ENCODE results near the gene PRR19.
A peak's percentile ranks its signal among the peaks of the same experiment; 100 is the strongest.

The PRR19 gene

DNA sequence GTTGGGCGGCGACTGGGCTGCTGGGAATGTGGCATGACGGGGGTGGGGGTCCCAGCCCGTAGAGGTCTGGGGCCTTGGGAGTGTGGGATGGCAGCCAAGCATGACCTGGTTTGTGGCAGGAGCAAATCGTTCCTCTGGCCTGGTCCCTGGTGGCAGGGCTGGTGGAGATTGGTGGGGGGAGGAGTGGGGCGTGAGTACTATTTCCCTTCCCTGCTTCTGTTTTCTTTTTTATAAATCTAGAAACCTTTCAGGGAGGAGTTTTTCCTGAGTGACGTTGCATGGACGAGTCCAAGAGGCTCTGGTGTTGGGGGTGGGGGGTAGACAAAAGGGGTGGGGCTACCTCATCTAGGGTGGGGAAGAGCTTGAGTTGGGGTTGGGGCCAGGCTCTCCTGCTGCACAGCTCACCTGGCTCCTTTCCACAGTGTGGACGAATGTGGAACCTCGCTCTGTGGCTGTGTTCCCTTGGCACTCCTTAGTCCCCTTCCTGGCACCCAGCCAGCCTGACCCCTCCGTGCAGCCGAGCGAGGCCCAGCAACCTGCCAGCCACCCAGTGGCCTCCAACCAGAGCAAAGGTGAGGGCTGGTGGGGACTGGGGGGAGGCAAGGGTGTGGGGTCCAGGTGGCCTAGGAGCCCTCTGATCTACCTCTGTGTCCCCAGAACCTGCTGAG, 15.4 kb upstream of the PRR19 start:
- Histone ChIP-seq H3K23ac (ENCODE audit: low read depth, low read length, poor library complexity) (peak overlapping the region; percentile 60), H3K36me3 (replicated peaks in 1 of 2; ENCODE audit: control insufficient read depth in 2 of 2, insufficient read depth in 2 of 2, low read length in 2 of 2) (peaks cover 52 to 61% of the 10 kb centered on the region in 2 donors), H3K27me3 (ENCODE audit: control insufficient read depth in 3 of 3, insufficient read depth in 3 of 3, low read depth in 1 of 3, low read length in 3 of 3) (peaks cover 0 to 2% (median 0%) of the 10 kb centered on the region in 3 experiments), H2BK120ac (ENCODE audit: low read depth, low read length) (no peak overlapping the region), H2BK15ac (ENCODE audit: low read length) (peak overlapping the region; percentile 39), H3K4me3 (ENCODE audit: low read length in 2 of 2) (peak overlapping the region; percentile 11 to 96), H3K79me1 (ENCODE audit: low read depth, low read length) (peaks cover 30% of the 10 kb centered on the region), H2AK5ac (ENCODE audit: low read depth, low read length) (peak overlapping the region; percentile 91), H3K27ac (replicated peaks; ENCODE audit: low read length) (no peak overlapping the region), H3K4me2 (ENCODE audit: insufficient read depth, low read length, poor library complexity, severe bottlenecking) (no peak overlapping the region), H2AFZ (ENCODE audit: low read length) (no peak overlapping the region), H4K91ac (ENCODE audit: low read depth, low read length, poor library complexity) (no peak overlapping the region), H3K9me3 (replicated peaks in 1 of 2; ENCODE audit: control insufficient read depth in 2 of 2, insufficient read depth in 1 of 2, low read depth in 1 of 2, low read length in 2 of 2) (peaks cover 0 to 2% of the 10 kb centered on the region in 2 donors), H3K4ac (ENCODE audit: low read length) (no peak overlapping the region), H2BK12ac (ENCODE audit: low read length) (peak overlapping the region; percentile 88), H3K14ac (ENCODE audit: low read length) (no peak overlapping the region), H3K18ac (ENCODE audit: low read length) (peak overlapping the region; percentile 59), H2BK5ac (ENCODE audit: low read length) (peak overlapping the region; percentile 55), H3K4me1 (ENCODE audit: control insufficient read depth in 2 of 2, insufficient read depth in 1 of 2, low read depth in 1 of 2, low read length in 2 of 2) (peaks cover 31 to 34% of the 10 kb centered on the region in 2 donors), H4K8ac (ENCODE audit: low read depth, low read length) (peak overlapping the region; percentile 10), H3K9ac (ENCODE audit: low read depth, low read length, poor library complexity) (peak overlapping the region; percentile 83)
- WGBS, 2 donors (ENCODE audit: extremely low coverage in 2 of 2, insufficient read length in 2 of 2, insufficient replicate concordance in 1 of 2) = no CpG with 5 or more reads among the region's 13 CpGs
- no peak for DNase-seq (ENCODE audit: low spot score)

DNA sequence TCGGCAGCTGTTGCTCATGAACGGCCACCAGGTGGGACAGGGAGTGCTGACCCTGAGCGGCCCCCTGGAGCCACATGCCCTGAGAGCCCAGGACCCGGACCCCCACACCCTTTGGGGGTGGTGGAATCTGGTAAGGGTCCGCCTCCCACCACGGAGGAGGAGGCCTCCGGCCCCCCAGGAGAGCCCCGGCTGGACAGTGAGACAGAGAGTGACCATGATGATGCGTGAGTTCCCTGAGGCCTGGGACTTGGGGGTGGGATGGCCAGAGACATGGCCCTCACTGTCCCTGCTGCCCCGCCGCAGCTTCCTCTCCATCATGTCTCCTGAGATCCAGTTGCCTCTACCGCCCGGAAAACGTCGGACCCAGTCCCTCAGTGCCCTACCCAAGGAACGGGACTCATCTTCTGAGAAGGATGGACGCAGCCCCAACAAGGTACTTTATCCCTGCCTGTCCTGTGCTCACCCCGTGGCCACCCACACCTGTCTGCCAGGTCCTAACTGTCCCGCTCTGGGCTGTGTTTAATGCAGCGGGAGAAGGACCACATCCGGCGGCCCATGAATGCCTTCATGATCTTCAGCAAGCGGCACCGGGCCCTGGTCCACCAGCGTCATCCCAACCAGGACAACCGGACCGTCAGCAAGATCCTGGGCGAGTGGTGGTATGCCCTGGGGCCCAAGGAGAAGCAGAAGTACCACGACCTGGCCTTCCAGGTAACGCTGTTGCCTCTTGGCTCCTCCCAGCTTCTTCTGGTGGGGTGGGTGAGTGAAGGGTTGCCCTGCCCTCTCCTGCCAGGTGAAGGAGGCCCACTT, 14.7 kb upstream of the PRR19 start:
- H2AFZ ChIP-seq (ENCODE audit: low read length) = no peak overlapping the region
- H3K27ac ChIP-seq (replicated peaks; ENCODE audit: low read length) = no peak overlapping the region
- no CpG with 5 or more reads among the region's 30 CpGs for WGBS, 2 donors (ENCODE audit: extremely low coverage in 2 of 2, insufficient read length in 2 of 2, insufficient replicate concordance in 1 of 2)
- H3K9me3 ChIP-seq (replicated peaks in 1 of 2; ENCODE audit: control insufficient read depth in 2 of 2, insufficient read depth in 1 of 2, low read depth in 1 of 2, low read length in 2 of 2) = peaks cover 0 to 2% of the 10 kb centered on the region in 2 donors
- peak overlapping the region; percentile 8 for H3K23ac ChIP-seq (ENCODE audit: low read depth, low read length, poor library complexity)
- H3K4me1 ChIP-seq (ENCODE audit: control insufficient read depth in 2 of 2, insufficient read depth in 1 of 2, low read depth in 1 of 2, low read length in 2 of 2) = peaks cover 25 to 26% of the 10 kb centered on the region in 2 donors
- H3K9ac ChIP-seq (ENCODE audit: low read depth, low read length, poor library complexity) = no peak overlapping the region
- H3K27me3 ChIP-seq (ENCODE audit: control insufficient read depth in 3 of 3, insufficient read depth in 3 of 3, low read depth in 1 of 3, low read length in 3 of 3) = peaks cover 0 to 2% (median 0%) of the 10 kb centered on the region in 3 experiments
- H3K4ac ChIP-seq (ENCODE audit: low read length) = no peak overlapping the region
- no peak overlapping the region for H3K18ac ChIP-seq (ENCODE audit: low read length)
- H3K79me1 ChIP-seq (ENCODE audit: low read depth, low read length) = peaks cover 35% of the 10 kb centered on the region
- H3K14ac ChIP-seq (ENCODE audit: low read length) = no peak overlapping the region
- no peak overlapping the region for H3K4me2 ChIP-seq (ENCODE audit: insufficient read depth, low read length, poor library complexity, severe bottlenecking)
- no peak overlapping the region for H2BK12ac ChIP-seq (ENCODE audit: low read length)
- H2AK5ac ChIP-seq (ENCODE audit: low read depth, low read length) = no peak overlapping the region
- no peak for DNase-seq (ENCODE audit: low spot score)
- H2BK15ac ChIP-seq (ENCODE audit: low read length) = no peak overlapping the region
- peaks cover 59 to 68% of the 10 kb centered on the region in 2 donors for H3K36me3 ChIP-seq (replicated peaks in 1 of 2; ENCODE audit: control insufficient read depth in 2 of 2, insufficient read depth in 2 of 2, low read length in 2 of 2)
- no peak overlapping the region for H3K4me3 ChIP-seq (ENCODE audit: low read length in 2 of 2)
- H4K91ac ChIP-seq (ENCODE audit: low read depth, low read length, poor library complexity) = no peak overlapping the region
- peak overlapping the region; percentile 10 for H4K8ac ChIP-seq (ENCODE audit: low read depth, low read length)
- peak overlapping the region; percentile 48 for H2BK5ac ChIP-seq (ENCODE audit: low read length)
- H2BK120ac ChIP-seq (ENCODE audit: low read depth, low read length) = no peak overlapping the region

DNA sequence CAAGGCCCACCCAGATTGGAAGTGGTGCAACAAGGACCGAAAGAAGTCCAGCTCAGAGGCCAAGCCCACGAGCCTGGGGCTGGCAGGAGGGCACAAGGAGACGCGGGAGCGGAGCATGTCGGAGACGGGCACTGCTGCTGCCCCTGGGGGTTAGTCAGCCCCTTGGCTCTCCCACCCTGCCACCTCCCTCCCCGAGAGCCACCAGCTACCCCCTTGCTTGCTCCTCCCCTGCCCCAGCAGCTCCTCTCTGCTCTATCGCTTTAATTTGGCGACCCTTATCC, 14.2 kb upstream of the PRR19 start:
- Histone ChIP-seq H3K14ac (ENCODE audit: low read length) (no peak overlapping the region), H2AK5ac (ENCODE audit: low read depth, low read length) (no peak overlapping the region), H3K4ac (ENCODE audit: low read length) (no peak overlapping the region), H3K4me3 (ENCODE audit: low read length in 2 of 2) (no peak overlapping the region), H2BK12ac (ENCODE audit: low read length) (no peak overlapping the region), H3K18ac (ENCODE audit: low read length) (no peak overlapping the region), H3K23ac (ENCODE audit: low read depth, low read length, poor library complexity) (no peak overlapping the region), H2BK120ac (ENCODE audit: low read depth, low read length) (no peak overlapping the region), H3K9me3 (replicated peaks in 1 of 2; ENCODE audit: control insufficient read depth in 2 of 2, insufficient read depth in 1 of 2, low read depth in 1 of 2, low read length in 2 of 2) (peaks cover 0 to 2% of the 10 kb centered on the region in 2 donors), H3K27me3 (ENCODE audit: control insufficient read depth in 3 of 3, insufficient read depth in 3 of 3, low read depth in 1 of 3, low read length in 3 of 3) (peaks cover 0 to 2% (median 0%) of the 10 kb centered on the region in 3 experiments), H3K27ac (replicated peaks; ENCODE audit: low read length) (no peak overlapping the region), H2AFZ (ENCODE audit: low read length) (no peak overlapping the region), H3K4me2 (ENCODE audit: insufficient read depth, low read length, poor library complexity, severe bottlenecking) (no peak overlapping the region), H4K8ac (ENCODE audit: low read depth, low read length) (no peak overlapping the region), H3K79me1 (ENCODE audit: low read depth, low read length) (peaks cover 35% of the 10 kb centered on the region), H2BK15ac (ENCODE audit: low read length) (no peak overlapping the region), H2BK5ac (ENCODE audit: low read length) (no peak overlapping the region), H3K36me3 (replicated peaks in 1 of 2; ENCODE audit: control insufficient read depth in 2 of 2, insufficient read depth in 2 of 2, low read length in 2 of 2) (peaks cover 64 to 74% of the 10 kb centered on the region in 2 donors), H4K91ac (ENCODE audit: low read depth, low read length, poor library complexity) (no peak overlapping the region), H3K4me1 (ENCODE audit: control insufficient read depth in 2 of 2, insufficient read depth in 1 of 2, low read depth in 1 of 2, low read length in 2 of 2) (peaks cover 21% of the 10 kb centered on the region in 2 donors), H3K9ac (ENCODE audit: low read depth, low read length, poor library complexity) (no peak overlapping the region)
- WGBS, 2 donors (ENCODE audit: extremely low coverage in 2 of 2, insufficient read length in 2 of 2, insufficient replicate concordance in 1 of 2) = no CpG with 5 or more reads among the region's 10 CpGs
- DNase-seq (ENCODE audit: low spot score) = no peak

DNA sequence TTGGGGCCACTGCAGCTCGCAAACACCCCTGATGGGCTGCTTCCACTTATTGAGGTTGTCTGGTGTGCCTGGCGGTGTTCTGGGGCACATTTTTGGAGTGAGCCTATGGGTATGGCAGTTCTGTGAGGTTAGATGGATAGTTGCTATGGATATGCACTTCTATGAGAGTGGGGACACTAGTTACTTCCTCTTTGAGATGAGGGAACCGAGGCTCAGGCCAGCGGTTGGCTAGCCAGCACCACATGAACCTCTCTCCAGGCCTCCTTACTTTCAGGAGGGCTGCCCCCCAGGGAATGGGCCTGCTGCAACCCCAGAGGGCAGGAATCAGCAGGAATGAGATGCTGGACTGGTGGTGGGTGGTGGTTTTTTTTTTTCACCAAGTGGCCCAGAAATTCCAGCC, 13.5 kb upstream of the PRR19 start:
- Histone ChIP-seq H3K36me3 (replicated peaks in 1 of 2; ENCODE audit: control insufficient read depth in 2 of 2, insufficient read depth in 2 of 2, low read length in 2 of 2) (peaks cover 70 to 80% of the 10 kb centered on the region in 2 donors), H3K9ac (ENCODE audit: low read depth, low read length, poor library complexity) (no peak overlapping the region), H2BK12ac (ENCODE audit: low read length) (no peak overlapping the region), H3K9me3 (replicated peaks in 1 of 2; ENCODE audit: control insufficient read depth in 2 of 2, insufficient read depth in 1 of 2, low read depth in 1 of 2, low read length in 2 of 2) (peaks cover 0 to 2% of the 10 kb centered on the region in 2 donors), H3K27ac (replicated peaks; ENCODE audit: low read length) (no peak overlapping the region), H4K8ac (ENCODE audit: low read depth, low read length) (no peak overlapping the region), H3K14ac (ENCODE audit: low read length) (no peak overlapping the region), H3K79me1 (ENCODE audit: low read depth, low read length) (peaks cover 30% of the 10 kb centered on the region), H2BK15ac (ENCODE audit: low read length) (no peak overlapping the region), H3K4ac (ENCODE audit: low read length) (no peak overlapping the region), H3K27me3 (ENCODE audit: control insufficient read depth in 3 of 3, insufficient read depth in 3 of 3, low read depth in 1 of 3, low read length in 3 of 3) (peaks cover 0 to 2% (median 0%) of the 10 kb centered on the region in 3 experiments), H2AFZ (ENCODE audit: low read length) (no peak overlapping the region), H3K4me2 (ENCODE audit: insufficient read depth, low read length, poor library complexity, severe bottlenecking) (no peak overlapping the region), H3K4me1 (ENCODE audit: control insufficient read depth in 2 of 2, insufficient read depth in 1 of 2, low read depth in 1 of 2, low read length in 2 of 2) (peaks cover 15% of the 10 kb centered on the region in 2 donors), H2AK5ac (ENCODE audit: low read depth, low read length) (no peak overlapping the region), H2BK5ac (ENCODE audit: low read length) (no peak overlapping the region), H4K91ac (ENCODE audit: low read depth, low read length, poor library complexity) (no peak overlapping the region), H3K23ac (ENCODE audit: low read depth, low read length, poor library complexity) (peak overlapping the region; percentile 14), H2BK120ac (ENCODE audit: low read depth, low read length) (no peak overlapping the region), H3K4me3 (ENCODE audit: low read length in 2 of 2) (no peak overlapping the region), H3K18ac (ENCODE audit: low read length) (no peak overlapping the region)
- no peak for DNase-seq (ENCODE audit: low spot score)
- WGBS, 2 donors (ENCODE audit: extremely low coverage in 2 of 2, insufficient read length in 2 of 2, insufficient replicate concordance in 1 of 2) = no CpG with 5 or more reads among the region's 4 CpGs
